ENCODE measurements around the gene PDGFA.

PDGFA gene

GRCh38 chr7:515628-516027 lies 4.0 kb downstream of the PDGFA start:
- no peak for DNase-seq

GRCh38 chr7:514651-515598 lies 4.7 kb downstream of the PDGFA start:
- DNase-seq = peak; percentile 2

GRCh38 chr7:514242-514641 lies 5.4 kb downstream of the PDGFA start:
- no peak for DNase-seq

- no peak for DNase-seq
Observed at GRCh38 chr7:513521-514166, 6.0 kb downstream of the PDGFA start.

GRCh38 chr7:512541-513311 lies 6.9 kb downstream of the PDGFA start:
- DNase-seq = no peak

- no peak for DNase-seq
Observed at GRCh38 chr7:512146-512510, 7.5 kb downstream of the PDGFA start.

- no peak for DNase-seq
Observed at GRCh38 chr7:511476-512145, 8.0 kb downstream of the PDGFA start.

GRCh38 chr7:510782-511281 lies 8.8 kb downstream of the PDGFA start:
- DNase-seq = no peak

GRCh38 chr7:510131-510481 lies 9.5 kb downstream of the PDGFA start:
- DNase-seq = no peak

- DNase-seq = no peak
Observed at GRCh38 chr7:509426-510130, 10.1 kb downstream of the PDGFA start.

- no peak for DNase-seq
Observed at GRCh38 chr7:508461-509170, 11.0 kb downstream of the PDGFA start.

GRCh38 chr7:507623-508300 lies 11.9 kb downstream of the PDGFA start:
- no peak for DNase-seq

- no peak for DNase-seq
Observed at GRCh38 chr7:506921-507622, 12.6 kb downstream of the PDGFA start.

GRCh38 chr7:506391-506831 lies 13.2 kb downstream of the PDGFA start:
- DNase-seq = no peak

GRCh38 chr7:505171-505570 lies 14.5 kb downstream of the PDGFA start:
- DNase-seq = no peak

- DNase-seq = no peak
Observed at GRCh38 chr7:504221-505111, 15.2 kb downstream of the PDGFA start.

- DNase-seq = no peak
Observed at GRCh38 chr7:503575-504111, 16.0 kb downstream of the PDGFA start.

GRCh38 chr7:502296-502695 lies 17.4 kb downstream of the PDGFA start:
- DNase-seq = no peak

GRCh38 chr7:501526-501925 lies 18.1 kb downstream of the PDGFA start:
- no peak for DNase-seq
